Esophagus squamous epithelium (tissue), 4 donors: ENCODE data around the gene ADAMTSL2.

Experiments
- CTCF ChIP-seq, 6 experiments: fragments of 450-650 bp in 4 of 6; fragments of 200-600 bp in 2 of 6; sonication (generic) in 2 of 6; IDR thresholded peaks; one replicate each; pipeline ENCODE4 v1.5.1; 2016 to 2019; ENCODE audit warnings: antibody characterized with exemption in 6 of 6, mild to moderate bottlenecking in 4 of 6, moderate library complexity in 4 of 6
- POLR2A ChIP-seq, 4 donors: fragments of 450-650 bp; IDR thresholded peaks; one replicate each; pipeline ENCODE4 v1.6.1; 2017; ENCODE audit warnings: antibody characterized with exemption in 4 of 4, mild to moderate bottlenecking in 4 of 4, moderate library complexity in 3 of 4

- TF ChIP-seq CTCF (IDR thresholded peaks at IDR 0.05) = no peak
- no peak for TF ChIP-seq POLR2A (IDR thresholded peaks at IDR 0.05)
These were observed 11.4 kb upstream of the ADAMTSL2 start for GRCh38 chr9:133523106-133523505.
